HepG2 (cell line): Measurements from ENCODE around the gene HYAL2. TPM values are rescaled to one million over a fixed set of nuclear protein-coding genes. Genes with fewer than 3 reads are reported as not detected.

Experiments used
- CEBPB ChIP-seq: IDR thresholded peaks from 2 replicates; pipeline ENCODE4 v1.6.1; 2011; ENCODE audit warnings: low read depth, low read length, improper control_type of control experiment, borderline replicate concordance
- ETV6 ChIP-seq: sonication (generic); formaldehyde crosslinking; conservative IDR thresholded peaks from 2 replicates; pipeline ENCODE4 v1.4.0; 2020; ENCODE audit warnings: missing genetic modification reagents
- FOSL1 ChIP-seq: sonication (generic); formaldehyde crosslinking; IDR thresholded peaks from 2 replicates; pipeline ENCODE4 v1.9.0; 2021; ENCODE audit warnings: missing genetic modification reagents, borderline replicate concordance
- NFE2L1 ChIP-seq: sonication (generic); formaldehyde crosslinking; IDR thresholded peaks from 2 replicates; pipeline ENCODE4 v1.4.0; 2020; ENCODE audit warnings: missing genetic modification reagents, mild to moderate bottlenecking, borderline replicate concordance
- POGK ChIP-seq: sonication (generic); formaldehyde crosslinking; conservative IDR thresholded peaks from 2 replicates; pipeline ENCODE4 v1.8.0; 2022; ENCODE audit warnings: mild to moderate bottlenecking, moderate library complexity, missing genetic modification reagents
- RARG ChIP-seq: sonication (generic); formaldehyde crosslinking; IDR thresholded peaks from 2 replicates; pipeline ENCODE4 v1.4.0; 2020; ENCODE audit warnings: low read depth, mild to moderate bottlenecking, missing genetic modification reagents
- SMAD9 ChIP-seq: sonication (generic); formaldehyde crosslinking; IDR thresholded peaks from 2 replicates; pipeline ENCODE4 v1.5.1; 2020; ENCODE audit warnings: mild to moderate bottlenecking, missing genetic modification reagents
- TBX3 ChIP-seq: fragments of 450-650 bp; IDR thresholded peaks from 2 replicates; pipeline ENCODE4 v1.6.1; 2017; ENCODE audit warnings: antibody characterized with exemption, mild to moderate bottlenecking, inconsistent platforms, borderline replicate concordance
- TCF12 ChIP-seq, 2 experiments: fragments of 450-650 bp in 1 of 2; sonication (generic) in 1 of 2; formaldehyde crosslinking in 1 of 2; IDR thresholded peaks; 2 replicates each; pipeline versions ENCODE4 v1.6.1 to v1.8.0; 2017 to 2022; ENCODE audit warnings: antibody characterized with exemption in 1 of 2, mild to moderate bottlenecking in 1 of 2, missing genetic modification reagents in 1 of 2, moderate library complexity in 1 of 2
- ZNF264 ChIP-seq: sonication (generic); formaldehyde crosslinking; IDR thresholded peaks from 2 replicates; pipeline ENCODE4 v1.4.0; 2020; ENCODE audit warnings: missing genetic modification reagents
- ZNF326 ChIP-seq: sonication (generic); formaldehyde crosslinking; IDR thresholded peaks from 2 replicates; pipeline ENCODE4 v1.4.0; 2020; ENCODE audit warnings: missing genetic modification reagents, borderline replicate concordance
- ZNF333 ChIP-seq: sonication (generic); formaldehyde crosslinking; IDR thresholded peaks from 2 replicates; pipeline ENCODE4 v1.4.0; 2020; ENCODE audit warnings: mild to moderate bottlenecking, missing genetic modification reagents, borderline replicate concordance
- ZNF468 ChIP-seq: sonication (generic); formaldehyde crosslinking; IDR thresholded peaks from 2 replicates; pipeline ENCODE4 v1.8.0; 2022; ENCODE audit warnings: mild to moderate bottlenecking, moderate library complexity, missing genetic modification reagents
- ZNF713 ChIP-seq: sonication (generic); formaldehyde crosslinking; IDR thresholded peaks from 2 replicates; pipeline ENCODE4 v1.4.0; 2020; ENCODE audit warnings: mild to moderate bottlenecking, missing genetic modification reagents
- polyA plus RNA-seq, 8 experiments: library from polyadenylated mRNA; depleted of rRNA in 3 of 8; stranded (reverse) in 7 of 8; unstranded in 1 of 8; fragments of >200 nt; fragmentation: Illumina TruSeq in 4 of 8; extraction: Trizol in 4 of 8; gene quantifications; 2 replicates each; pipeline versions ENCODE4 v1.2.1 to v1.2.3, GENCODE V29; 2011 to 2016; ENCODE audit warnings: low read depth in 4 of 8, missing spikeins in 1 of 8, mixed read lengths in 1 of 8; ENCODE audit not compliant: insufficient read depth in 1 of 8
- total RNA-seq, 5 experiments: library from RNA; depleted of rRNA; stranded (reverse); fragments of >200 nt; fragmentation: Illumina TruSeq; extraction: Trizol; gene quantifications; 2 replicates each; pipeline ENCODE4 v1.2.3, GENCODE V29; 2016; ENCODE audit warnings: low read depth in 1 of 5
- TF ChIP-seq, protein P1 (sequence below), 2 experiments: IDR thresholded peaks; 2 replicates each; pipeline ENCODE4 v1.6.1; 2011 to 2012; ENCODE audit warnings: low read length in 2 of 2, borderline replicate concordance in 1 of 2, low read depth in 1 of 2, mild to moderate bottlenecking in 1 of 2, moderate library complexity in 1 of 2

Gene HYAL2
- total and polyA plus RNA-seq, 2 of the 13 experiments (the other 11 are each of a cell fraction or from before 2014, with no cell fraction given) = 76.2 to 102 TPM

DNA sequence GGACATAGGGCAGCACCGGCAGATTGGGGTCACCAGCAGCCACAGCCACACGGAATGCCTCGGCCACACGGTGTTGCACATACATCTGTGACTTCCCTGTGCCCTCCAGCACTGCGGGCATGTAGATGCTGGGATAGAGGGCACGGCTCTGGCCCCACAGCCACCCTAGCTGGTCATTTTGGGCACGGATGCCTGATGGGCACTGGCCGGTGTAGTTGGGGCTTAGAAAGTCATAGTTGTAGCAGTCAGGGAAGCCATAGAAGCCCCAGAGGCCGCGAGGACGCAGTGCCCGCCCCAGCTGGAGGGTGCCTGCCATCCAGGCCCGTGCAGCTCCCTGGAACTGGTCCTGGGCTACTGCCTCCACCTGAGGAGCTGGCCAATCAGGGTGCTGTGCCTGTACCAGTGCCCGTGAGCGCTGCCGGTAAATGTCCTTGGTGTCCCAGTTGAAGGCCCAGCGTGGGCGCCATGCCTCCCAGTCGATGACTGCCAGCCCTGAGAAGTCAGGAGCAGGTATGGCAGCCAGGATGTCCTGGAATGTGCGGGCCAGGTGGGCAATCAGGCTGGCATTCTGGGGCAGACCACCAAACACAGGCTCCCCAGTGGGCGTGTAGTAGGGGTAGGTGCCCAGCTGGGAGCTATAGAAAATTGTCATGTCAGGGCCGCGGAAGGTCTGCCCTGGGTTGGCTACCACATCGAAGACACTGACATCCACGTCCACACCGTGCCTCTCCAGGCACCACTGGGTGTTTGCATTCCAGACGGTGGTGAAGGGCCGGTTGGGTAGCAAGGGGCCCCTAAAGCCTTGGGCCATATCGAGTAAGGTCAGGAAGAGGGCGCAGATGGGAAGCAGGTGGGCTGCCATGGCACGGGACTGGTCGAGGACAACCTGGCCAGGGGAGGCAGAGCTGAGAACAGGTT is 20.2 kb downstream of the HYAL2 start (continued):
- TF ChIP-seq FOSL1 (CRISPR knock-in tag) (0 out of 2 replicates have a peak, but pooled peaks have one; percentile 15), SMAD9 (CRISPR knock-in tag) (no peak), NFE2L1 (CRISPR knock-in tag) (no peak), ZNF264 (CRISPR knock-in tag) (peak; percentile 48; the same call in 1 of the 2 replicates), ZNF333 (CRISPR knock-in tag) (0 out of 2 replicates have a peak, but pooled peaks have one; percentile 9), TCF12 (IDR thresholded peaks at IDR 0.05) (no peak), TCF12 (CRISPR knock-in tag; IDR thresholded peaks at IDR 0.05) (no peak), ZNF468 (CRISPR knock-in tag) (0 out of 2 replicates have a peak, but pooled peaks have one; percentile 54), RARG (CRISPR knock-in tag) (no peak), ZNF326 (CRISPR knock-in tag) (no peak), CEBPB (no peak), POGK (CRISPR knock-in tag) (no peak), ETV6 (CRISPR knock-in tag) (no peak), TBX3 (no peak), ZNF713 (CRISPR knock-in tag) (no peak)
- TF ChIP-seq, protein P1, sequence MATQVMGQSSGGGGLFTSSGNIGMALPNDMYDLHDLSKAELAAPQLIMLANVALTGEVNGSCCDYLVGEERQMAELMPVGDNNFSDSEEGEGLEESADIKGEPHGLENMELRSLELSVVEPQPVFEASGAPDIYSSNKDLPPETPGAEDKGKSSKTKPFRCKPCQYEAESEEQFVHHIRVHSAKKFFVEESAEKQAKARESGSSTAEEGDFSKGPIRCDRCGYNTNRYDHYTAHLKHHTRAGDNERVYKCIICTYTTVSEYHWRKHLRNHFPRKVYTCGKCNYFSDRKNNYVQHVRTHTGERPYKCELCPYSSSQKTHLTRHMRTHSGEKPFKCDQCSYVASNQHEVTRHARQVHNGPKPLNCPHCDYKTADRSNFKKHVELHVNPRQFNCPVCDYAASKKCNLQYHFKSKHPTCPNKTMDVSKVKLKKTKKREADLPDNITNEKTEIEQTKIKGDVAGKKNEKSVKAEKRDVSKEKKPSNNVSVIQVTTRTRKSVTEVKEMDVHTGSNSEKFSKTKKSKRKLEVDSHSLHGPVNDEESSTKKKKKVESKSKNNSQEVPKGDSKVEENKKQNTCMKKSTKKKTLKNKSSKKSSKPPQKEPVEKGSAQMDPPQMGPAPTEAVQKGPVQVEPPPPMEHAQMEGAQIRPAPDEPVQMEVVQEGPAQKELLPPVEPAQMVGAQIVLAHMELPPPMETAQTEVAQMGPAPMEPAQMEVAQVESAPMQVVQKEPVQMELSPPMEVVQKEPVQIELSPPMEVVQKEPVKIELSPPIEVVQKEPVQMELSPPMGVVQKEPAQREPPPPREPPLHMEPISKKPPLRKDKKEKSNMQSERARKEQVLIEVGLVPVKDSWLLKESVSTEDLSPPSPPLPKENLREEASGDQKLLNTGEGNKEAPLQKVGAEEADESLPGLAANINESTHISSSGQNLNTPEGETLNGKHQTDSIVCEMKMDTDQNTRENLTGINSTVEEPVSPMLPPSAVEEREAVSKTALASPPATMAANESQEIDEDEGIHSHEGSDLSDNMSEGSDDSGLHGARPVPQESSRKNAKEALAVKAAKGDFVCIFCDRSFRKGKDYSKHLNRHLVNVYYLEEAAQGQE (IDR thresholded peaks at IDR 0.05; ENCODE audit: borderline replicate concordance in 1 of 2, low read depth in 1 of 2, low read length in 2 of 2) = no peak
